Lower lobe of right lung (tissue), 2 donors: ENCODE data around the gene FASTKD2. TPM values are rescaled to one million over a fixed set of nuclear protein-coding genes. Genes with fewer than 3 reads are reported as not detected.

Source experiments
- ATAC-seq, 2 donors: fragments of 200-7000 bp; cut with Tn5 transposase; one replicate each; pipeline ENCODE4 v1.9.1; 2020 to 2022; ENCODE audit warnings: mild to moderate bottlenecking in 2 of 2, moderate library complexity in 2 of 2
- DNase-seq: peaks from one replicate; pipeline ENCODE4 v3.0.0-alpha.2; 2020
- H3K27ac ChIP-seq: fragments of 200-600 bp; one replicate; pipeline ENCODE4 v1.8.0; 2022
- H3K27me3 ChIP-seq: fragments of 200-600 bp; one replicate; pipeline ENCODE4 v1.8.0; 2022; ENCODE audit warnings: low read depth
- H3K36me3 ChIP-seq: fragments of 200-600 bp; one replicate; pipeline ENCODE4 v1.8.0; 2022; ENCODE audit warnings: mild to moderate bottlenecking
- H3K4me1 ChIP-seq: fragments of 200-600 bp; one replicate; pipeline ENCODE4 v1.8.0; 2022
- H3K4me3 ChIP-seq: fragments of 200-600 bp; one replicate; pipeline ENCODE4 v1.8.0; 2022; ENCODE audit warnings: mild to moderate bottlenecking
- H3K9me3 ChIP-seq: fragments of 200-600 bp; one replicate; pipeline ENCODE4 v1.8.0; 2022
- intact Hi-C: fragments of 100-400 bp; cut with DNase I; formaldehyde crosslinking; loops from one replicate; pipeline ENCODE4 v1.11.0; 2022
- total RNA-seq: library from RNA; stranded (reverse); fragmentation: NEBNext Ultra II Directional; extraction: Animal tissue kit (Norgen Biotek cat#: 25700); gene quantifications from one replicate; pipeline ENCODE4 v1.2.1, GENCODE V29; 2021
- TF ChIP-seq, protein P1 (sequence below): fragments of 200-600 bp; IDR thresholded peaks from one replicate; pipeline ENCODE4 v1.8.0; 2022; ENCODE audit warnings: antibody characterized with exemption, mild to moderate bottlenecking
- donor health status: DM: no; HTN: yes; CAD: no; lungs with severe emphysema.

FASTKD2 gene
- total RNA-seq, 1 donor from 2014 or later, result 18.2 TPM

DNA sequence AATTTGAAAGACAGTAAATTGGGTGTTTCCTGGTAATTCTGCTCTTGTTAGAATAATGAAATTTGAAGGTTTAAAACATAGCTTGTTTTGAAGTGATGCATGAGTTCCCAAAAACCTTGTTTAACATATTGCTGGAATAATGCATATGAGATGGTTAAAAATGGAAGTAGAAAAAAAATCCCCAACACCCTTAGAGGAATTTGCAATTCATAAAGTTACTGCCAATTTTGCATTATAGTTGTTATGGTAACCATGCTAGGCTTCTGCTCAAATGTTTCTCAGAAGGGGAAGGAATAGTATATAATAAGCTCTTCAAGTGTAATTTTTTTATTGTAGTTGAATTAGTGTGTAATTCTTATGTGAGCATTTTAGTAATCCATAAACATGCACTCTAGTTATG is 49.1 kb downstream of the FASTKD2 start:
- Histone ChIP-seq H3K9me3 (no peaks in the 10 kb centered on the region), H3K4me1 (no peaks in the 10 kb centered on the region), H3K4me3 (no peak overlapping the region), H3K27me3 (no peaks in the 10 kb centered on the region), H3K27ac (no peak overlapping the region), H3K36me3 (no peaks in the 10 kb centered on the region)
- ATAC-seq (no peak), DNase-seq (no peak)
- intact Hi-C loops, result no loop called here
- TF ChIP-seq, protein P1, sequence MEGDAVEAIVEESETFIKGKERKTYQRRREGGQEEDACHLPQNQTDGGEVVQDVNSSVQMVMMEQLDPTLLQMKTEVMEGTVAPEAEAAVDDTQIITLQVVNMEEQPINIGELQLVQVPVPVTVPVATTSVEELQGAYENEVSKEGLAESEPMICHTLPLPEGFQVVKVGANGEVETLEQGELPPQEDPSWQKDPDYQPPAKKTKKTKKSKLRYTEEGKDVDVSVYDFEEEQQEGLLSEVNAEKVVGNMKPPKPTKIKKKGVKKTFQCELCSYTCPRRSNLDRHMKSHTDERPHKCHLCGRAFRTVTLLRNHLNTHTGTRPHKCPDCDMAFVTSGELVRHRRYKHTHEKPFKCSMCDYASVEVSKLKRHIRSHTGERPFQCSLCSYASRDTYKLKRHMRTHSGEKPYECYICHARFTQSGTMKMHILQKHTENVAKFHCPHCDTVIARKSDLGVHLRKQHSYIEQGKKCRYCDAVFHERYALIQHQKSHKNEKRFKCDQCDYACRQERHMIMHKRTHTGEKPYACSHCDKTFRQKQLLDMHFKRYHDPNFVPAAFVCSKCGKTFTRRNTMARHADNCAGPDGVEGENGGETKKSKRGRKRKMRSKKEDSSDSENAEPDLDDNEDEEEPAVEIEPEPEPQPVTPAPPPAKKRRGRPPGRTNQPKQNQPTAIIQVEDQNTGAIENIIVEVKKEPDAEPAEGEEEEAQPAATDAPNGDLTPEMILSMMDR, result no peak

DNA sequence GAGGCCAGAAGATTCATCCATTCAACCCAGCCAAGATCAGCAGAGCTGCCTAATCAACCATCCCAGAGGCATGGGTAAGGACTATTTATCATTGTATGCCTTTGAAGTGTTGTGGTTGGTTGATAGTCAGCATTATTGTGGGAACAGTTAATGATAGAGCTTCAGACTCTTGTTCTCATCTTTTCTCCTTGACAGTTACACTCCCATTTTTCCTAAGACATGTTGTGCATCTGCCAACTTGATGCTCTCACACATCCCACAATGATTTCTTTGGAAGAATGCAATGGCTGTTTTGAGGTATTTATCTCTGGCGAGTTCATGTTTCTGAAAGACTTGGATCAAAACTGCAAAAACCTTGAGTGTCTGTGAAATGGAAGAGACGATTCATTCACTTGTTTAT is 55.4 kb downstream of the FASTKD2 start:
- TF ChIP-seq, protein P1, result no peak
- intact Hi-C loops, result no loop called here

DNA sequence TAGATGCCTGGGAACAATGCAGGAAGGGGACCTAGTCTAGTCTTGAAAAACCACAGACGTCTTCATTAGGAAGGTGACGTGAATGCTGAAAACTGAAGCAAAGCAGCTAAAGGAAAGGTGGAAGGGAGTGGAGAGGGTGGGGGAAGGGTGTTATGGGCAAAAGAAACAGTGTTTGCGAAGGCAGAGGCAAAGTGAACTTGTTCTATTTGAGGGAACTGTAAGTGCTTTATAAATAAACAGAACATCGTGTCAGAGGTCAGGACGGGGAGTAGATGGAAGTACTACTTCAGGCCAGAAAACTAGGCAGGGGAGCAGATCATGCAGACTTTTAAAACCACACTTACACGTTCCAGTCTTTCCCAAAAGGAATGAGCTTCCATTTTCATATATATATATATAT is 57.8 kb downstream of the FASTKD2 start:
- ATAC-seq, result peak; percentile 92
- Histone ChIP-seq H3K4me3 (no peak overlapping the region), H3K27ac (no peak overlapping the region), H3K4me1 (peaks cover 13% of the 10 kb centered on the region), H3K9me3 (no peaks in the 10 kb centered on the region), H3K27me3 (no peaks in the 10 kb centered on the region), H3K36me3 (no peaks in the 10 kb centered on the region)
- DNase-seq, result no peak
- TF ChIP-seq, protein P1, result no peak
- intact Hi-C loops, result no loop called here

More for the DNA sequence above, 55.4 kb downstream of the FASTKD2 start:
- peaks cover 13% of the 10 kb centered on the region for H3K4me1 ChIP-seq
- H3K9me3 ChIP-seq, result no peaks in the 10 kb centered on the region
- no peak overlapping the region for H3K4me3 ChIP-seq
- DNase-seq, result no peak
- no peak for ATAC-seq
- no peaks in the 10 kb centered on the region for H3K36me3 ChIP-seq
- H3K27me3 ChIP-seq, result no peaks in the 10 kb centered on the region
- H3K27ac ChIP-seq, result no peak overlapping the region

DNA sequence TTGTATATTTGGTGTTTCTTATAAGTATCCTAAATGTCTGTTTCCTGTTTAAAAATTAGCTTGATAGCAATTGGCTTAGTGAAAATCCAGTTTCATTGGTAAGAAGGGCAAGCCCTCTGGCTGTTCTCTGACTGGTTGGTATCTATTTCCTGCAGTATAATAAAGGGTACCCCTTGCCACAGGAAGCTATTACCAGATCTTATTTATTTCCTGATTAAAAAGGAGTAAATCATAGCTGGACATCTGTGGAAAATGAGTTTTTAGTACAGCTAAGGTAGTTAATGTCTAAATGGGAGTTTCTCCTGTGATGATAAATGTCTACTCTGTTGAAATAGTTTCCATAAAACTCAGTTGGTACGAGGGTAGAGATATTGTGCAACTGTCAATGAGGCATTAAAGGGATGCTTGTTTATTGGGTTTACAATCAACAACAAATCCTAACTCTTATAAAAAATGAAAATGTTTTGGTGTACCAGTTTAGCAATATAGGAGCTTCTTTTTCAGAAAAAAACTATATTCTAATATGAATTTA is 58.7 kb downstream of the FASTKD2 start:
- H3K4me1 ChIP-seq, result peaks cover 13% of the 10 kb centered on the region
- no peak overlapping the region for H3K27ac ChIP-seq
- ATAC-seq (no peak), DNase-seq (no peak)
- no peaks in the 10 kb centered on the region for H3K9me3 ChIP-seq
- no peaks in the 10 kb centered on the region for H3K27me3 ChIP-seq
- TF ChIP-seq, protein P1, result no peak
- no peak overlapping the region for H3K4me3 ChIP-seq
- intact Hi-C loops, result no loop called here
- H3K36me3 ChIP-seq, result no peaks in the 10 kb centered on the region

DNA sequence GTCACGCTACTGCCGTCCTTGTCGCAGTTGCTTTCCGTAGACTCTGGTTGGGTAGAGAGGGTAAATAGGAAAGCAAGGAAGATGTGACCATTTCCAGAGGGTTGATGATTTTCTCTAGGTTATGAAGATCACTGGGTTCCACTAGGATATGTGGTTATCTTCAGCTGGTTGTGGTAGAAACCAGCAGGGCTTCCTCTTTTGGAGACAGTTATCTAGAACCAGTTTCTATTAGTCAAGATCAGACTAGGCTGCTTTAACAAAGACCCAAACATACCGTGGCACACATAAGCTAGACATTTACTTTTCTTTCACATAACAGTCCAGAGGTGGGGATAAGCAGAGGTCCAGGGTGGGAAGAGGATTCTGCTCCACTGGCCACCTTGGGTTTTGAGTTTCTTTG is 59.6 kb downstream of the FASTKD2 start:
- ATAC-seq (no peak), DNase-seq (no peak)
- Histone ChIP-seq H3K36me3 (no peaks in the 10 kb centered on the region), H3K4me3 (no peak overlapping the region), H3K4me1 (peaks cover 13% of the 10 kb centered on the region), H3K27ac (no peak overlapping the region), H3K9me3 (no peaks in the 10 kb centered on the region), H3K27me3 (no peaks in the 10 kb centered on the region)
- intact Hi-C loops, result no loop called here
- TF ChIP-seq, protein P1, result no peak
